Thoracic aorta endothelial cell (primary cell): ENCODE data around the gene RNF8. TPM values are rescaled to one million over a fixed set of nuclear protein-coding genes. Genes with fewer than 3 reads are reported as not detected.

Source experiments
- small RNA-seq: library from RNA; depleted of rRNA; stranded (forward); fragments of <200 nt; gene quantifications from one replicate; pipeline ENCODE3, GENCODE V24; 2012
- total RNA-seq: library from RNA; depleted of rRNA; stranded (reverse); fragments of >200 nt; gene quantifications from 2 replicates; pipeline ENCODE4 v1.2.3, GENCODE V29; 2012

Gene RNF8, protein sequence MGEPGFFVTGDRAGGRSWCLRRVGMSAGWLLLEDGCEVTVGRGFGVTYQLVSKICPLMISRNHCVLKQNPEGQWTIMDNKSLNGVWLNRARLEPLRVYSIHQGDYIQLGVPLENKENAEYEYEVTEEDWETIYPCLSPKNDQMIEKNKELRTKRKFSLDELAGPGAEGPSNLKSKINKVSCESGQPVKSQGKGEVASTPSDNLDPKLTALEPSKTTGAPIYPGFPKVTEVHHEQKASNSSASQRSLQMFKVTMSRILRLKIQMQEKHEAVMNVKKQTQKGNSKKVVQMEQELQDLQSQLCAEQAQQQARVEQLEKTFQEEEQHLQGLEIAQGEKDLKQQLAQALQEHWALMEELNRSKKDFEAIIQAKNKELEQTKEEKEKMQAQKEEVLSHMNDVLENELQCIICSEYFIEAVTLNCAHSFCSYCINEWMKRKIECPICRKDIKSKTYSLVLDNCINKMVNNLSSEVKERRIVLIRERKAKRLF
- total RNA-seq = 33.2 and 34.5 TPM in 2 replicates

DNA sequence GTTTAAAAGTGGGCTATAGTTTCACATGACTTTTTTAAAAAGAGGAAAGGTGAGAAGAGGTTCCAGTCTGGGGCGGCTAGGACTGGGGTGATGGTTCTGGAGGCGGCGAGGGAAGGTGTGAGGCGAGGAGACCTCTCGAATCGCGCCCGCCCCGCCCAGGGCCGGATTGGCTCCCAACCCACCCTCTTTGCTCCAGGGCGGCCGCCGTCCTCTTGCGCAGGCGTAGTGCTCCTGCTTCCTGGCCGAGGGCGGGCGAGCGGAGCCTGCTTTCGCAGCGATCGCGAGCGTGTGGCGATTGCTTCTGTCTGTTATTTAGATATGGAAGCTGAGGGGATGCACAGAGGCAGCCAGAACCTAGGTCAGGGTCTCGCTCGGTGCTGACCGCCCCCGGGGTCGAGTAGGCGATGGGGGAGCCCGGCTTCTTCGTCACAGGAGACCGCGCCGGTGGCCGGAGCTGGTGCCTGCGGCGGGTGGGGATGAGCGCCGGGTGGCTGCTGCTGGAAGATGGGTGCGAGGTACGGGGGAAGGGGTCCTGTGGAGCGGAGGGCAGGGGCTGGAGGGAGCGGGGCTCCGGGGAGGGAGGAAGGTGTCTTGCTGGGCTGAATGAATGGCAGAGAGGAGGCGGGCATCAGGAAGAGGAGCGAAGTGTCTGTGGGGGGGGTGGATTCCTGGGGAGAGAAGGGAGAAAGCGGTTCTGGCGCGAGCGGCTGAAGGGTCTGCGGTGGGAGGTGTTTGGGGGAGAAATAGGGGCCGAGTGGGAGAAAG lies at the start of gene RNF8:
Gene RNF8, plus strand, starts transcription at position 223 of the 765 bp plus-strand sequence. Its CDS starts 182 bp downstream, at position 405.

DNA sequence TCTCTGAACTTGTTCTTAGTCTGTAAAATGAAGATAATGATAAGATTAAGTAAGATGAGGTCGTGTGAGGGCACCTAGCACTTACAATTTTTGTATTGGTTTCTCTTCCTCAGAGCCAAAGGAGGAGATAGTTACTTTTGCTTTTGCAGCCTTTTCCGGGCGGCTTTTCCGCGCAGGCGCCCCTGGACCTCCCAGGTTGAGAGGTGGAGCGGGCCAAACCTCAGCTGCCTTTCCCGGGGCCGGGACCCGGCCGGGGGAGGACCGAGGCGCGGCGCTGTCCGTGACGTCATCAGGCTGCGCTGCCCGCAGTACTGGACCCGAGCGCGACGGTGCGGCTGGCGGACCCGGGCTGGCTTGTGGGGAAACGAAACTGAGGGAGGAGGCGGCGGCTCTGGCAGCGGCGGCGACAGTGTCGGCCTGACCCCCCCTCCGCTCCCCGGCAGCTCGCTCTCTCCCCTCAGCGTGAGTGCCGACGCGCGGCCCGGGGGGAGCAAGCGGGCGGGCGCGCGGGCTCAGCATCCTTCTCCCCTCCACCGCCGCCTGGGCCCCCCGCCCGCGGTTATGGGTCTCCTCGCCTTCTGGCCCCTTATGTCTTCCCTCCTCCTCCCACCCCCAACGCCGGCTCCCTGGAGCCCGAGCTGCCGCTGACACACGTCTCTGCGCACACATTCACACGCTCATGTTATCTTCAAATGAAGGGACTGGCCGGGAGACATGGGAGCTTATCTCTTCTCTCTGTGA lies 79.3 kb downstream of the RNF8 start, which contains the start of gene CMTR1:
Gene CMTR1, plus strand, starts transcription at position 306 of the 741 bp plus-strand sequence. CDS start 2,409 bp downstream, outside the sequence.

Small RNA genes within 50 kb of the gene (small RNA-seq; reads per million reads assigned to genes)
- not detected for gene RN7SL273P

Other genes with a start within 250 kb of the RNF8 start
- 2.7 and 4.5 TPM in 2 replicates for gene PIM1, start 183.8 kb upstream of the RNF8 start, total RNA-seq
- gene TBC1D22B, start 96.2 kb upstream of the RNF8 start, total RNA-seq = 12.2 and 15.2 TPM in 2 replicates
- gene TMEM217, start 95.8 kb upstream of the RNF8 start, total RNA-seq = 8.1 and 9.1 TPM in 2 replicates
- gene CMTR1, start 79.2 kb downstream of the RNF8 start, total RNA-seq = 35.8 and 40.6 TPM in 2 replicates
- gene CCDC167, start 145.9 kb downstream of the RNF8 start, total RNA-seq = 48.6 and 52.1 TPM in 2 replicates